Psoas muscle (tissue), 8 donors: ENCODE results near the gene CLDN20. TPM values are rescaled to one million over a fixed set of nuclear protein-coding genes. Genes with fewer than 3 reads are reported as not detected.

Experiments
- ATAC-seq, 4 donors: fragments of 200-7000 bp; cut with Tn5 transposase; one replicate each; pipeline ENCODE4 v1.9.1; 2020; ENCODE audit warnings: moderate library complexity in 3 of 4, mild to moderate bottlenecking in 2 of 4
- DNase-seq, 2 donors: peaks; one replicate each; pipeline ENCODE4 v3.0.0-alpha.2; 2020
- H3K27ac ChIP-seq: fragments of 200-600 bp; one replicate; pipeline ENCODE4 v1.8.0; 2022
- H3K27me3 ChIP-seq, 3 donors: fragments of 200-600 bp in 1 of 3; one replicate each; pipeline versions ENCODE4 v1.6.1 to v1.8.0; 2013 to 2022; ENCODE audit warnings: low read length in 2 of 3, mild to moderate bottlenecking in 2 of 3, moderate library complexity in 1 of 3; ENCODE audit not compliant: insufficient read depth in 3 of 3
- H3K36me3 ChIP-seq, 2 donors: fragments of 200-600 bp in 1 of 2; one replicate each; pipeline versions ENCODE4 v1.6.1 to v1.8.0; 2013 to 2022; ENCODE audit warnings: low read depth in 1 of 2, mild to moderate bottlenecking in 1 of 2, moderate library complexity in 1 of 2; ENCODE audit not compliant: insufficient read depth in 1 of 2
- H3K4me1 ChIP-seq: fragments of 200-600 bp; one replicate; pipeline ENCODE4 v1.8.0; 2022
- H3K4me3 ChIP-seq: fragments of 200-600 bp; one replicate; pipeline ENCODE4 v1.8.0; 2022; ENCODE audit warnings: mild to moderate bottlenecking
- H3K9me3 ChIP-seq: fragments of 200-600 bp; one replicate; pipeline ENCODE4 v1.8.0; 2022
- CTCF ChIP-seq: fragments of 200-600 bp; IDR thresholded peaks from one replicate; pipeline ENCODE4 v1.8.0; 2022; ENCODE audit warnings: antibody characterized with exemption
- WGBS, 3 donors: extraction: QIAGEN DNeasy Blood & Tissue Kit; methylation state at CpG; one replicate each; pipeline versions ENCODE4 v1.1.6 to v1.1.7; 2013; 5-methylcytosine and 5-hydroxymethylcytosine counted together
- intact Hi-C, 2 donors: fragments of 100-400 bp; cut with DNase I; formaldehyde crosslinking; loops; one replicate each; pipeline versions ENCODE4 v1.11.0 to v1.14.2; 2022
- polyA plus RNA-seq, 3 donors: library from polyadenylated mRNA; stranded (reverse); fragments of 200-250 nt; gene quantifications; one replicate each; pipeline ENCODE4 v1.2.3, GENCODE V29; 2013
- total RNA-seq, 4 donors: library from RNA; stranded (reverse); fragmentation: NEBNext Ultra II Directional in 2 of 4; extraction: Animal tissue kit (Norgen Biotek cat#: 25700) in 2 of 4; gene quantifications; one replicate each; pipeline versions ENCODE4 v1.2.1 to v1.2.4, GENCODE V29; 2021 to 2023
- donor health status: healthy with polysubstance abuse.
- donor health status: DM: no; HTN: no; CAD: no; lungs with moderate emphysema.
- donor health status: Bipolar disorder and iron deficiency.
- donor health status: healthy.
- donor health status: DM: yes; HTN: yes; CAD: no.
- donor health status: DM: no; HTN: no; CAD: no.
- donor health status: DM: no; HTN: no; CAD: no.
- donor health status: DM: yes; HTN: yes; CAD: no.

CLDN20 gene
- total and polyA plus RNA-seq, 7 donors: 0.05 TPM; not detected in 6

- Histone ChIP-seq H3K36me3 (peaks cover 2 to 57% of the 10 kb centered on the region in 2 donors), H3K27me3 (no peaks in the 10 kb centered on the region), H3K27ac (no peak overlapping the region), H3K4me3 (no peak overlapping the region), H3K9me3 (no peaks in the 10 kb centered on the region), H3K4me1 (no peaks in the 10 kb centered on the region)
- 65 to 84% (median 67%) methylated on average over 5 of the region's 5 CpGs for WGBS, 3 donors
- TF ChIP-seq CTCF: no peak
- DNase-seq: no peak
- ATAC-seq: no peak
- intact Hi-C loops: no loop called here
These were observed 28.9 kb downstream of the CLDN20 start for GRCh38 chr6:155292711-155293110.

GRCh38 chr6:155297669-155298068, 33.9 kb downstream of the CLDN20 start:
- no peak overlapping the region for H3K4me3 ChIP-seq
- peaks cover 0 to 72% of the 10 kb centered on the region in 2 donors for H3K36me3 ChIP-seq
- TF ChIP-seq CTCF: no peak
- no peak for DNase-seq
- 85 to 92% (median 90%) methylated on average over 3 of the region's 3 CpGs for WGBS, 3 donors
- H3K27ac ChIP-seq: no peak overlapping the region
- ATAC-seq: no peak
- H3K9me3 ChIP-seq: no peaks in the 10 kb centered on the region
- intact Hi-C loops: no loop called here
- H3K27me3 ChIP-seq: no peaks in the 10 kb centered on the region
- H3K4me1 ChIP-seq: no peaks in the 10 kb centered on the region

GRCh38 chr6:155301867-155302266, 38.1 kb downstream of the CLDN20 start:
- Histone ChIP-seq H3K36me3 (peaks cover 0 to 67% of the 10 kb centered on the region in 2 donors), H3K4me3 (no peak overlapping the region), H3K27ac (no peak overlapping the region), H3K4me1 (no peaks in the 10 kb centered on the region), H3K9me3 (no peaks in the 10 kb centered on the region), H3K27me3 (no peaks in the 10 kb centered on the region)
- no peak for DNase-seq
- WGBS, 3 donors: 94 to 97% (median 94%) methylated on average over 2 of the region's 2 CpGs
- ATAC-seq: no peak
- no peak for TF ChIP-seq CTCF
- intact Hi-C loops: no loop called here

DNA sequence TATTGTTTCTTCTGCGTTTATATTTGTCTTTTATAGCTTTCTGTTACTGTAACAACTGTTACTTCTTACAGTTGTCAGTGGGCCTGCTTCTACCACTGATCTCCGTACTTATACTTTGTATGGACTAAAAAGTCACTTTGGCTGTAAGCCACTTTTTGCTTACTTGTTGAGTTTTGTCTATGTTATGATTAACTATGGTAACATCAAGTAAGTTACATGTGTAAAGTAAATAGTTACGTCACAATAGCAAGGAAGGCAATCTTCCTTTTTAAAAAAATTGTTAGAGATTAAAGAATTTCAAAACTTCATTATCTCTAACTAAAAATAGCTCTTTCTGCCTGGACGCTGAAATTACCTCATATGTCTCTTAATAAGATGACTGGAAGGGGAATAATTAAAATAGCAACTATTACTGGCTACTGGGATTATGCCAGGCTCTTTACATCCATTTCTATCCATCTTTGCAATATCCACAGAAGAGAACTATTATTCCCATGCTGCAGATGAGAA, 39.6 kb downstream of the CLDN20 start:
- ATAC-seq: no peak
- intact Hi-C loops: no loop called here
- H3K4me1 ChIP-seq: no peaks in the 10 kb centered on the region
- 66 to 74% (median 73%) methylated on average over 4 of the region's 4 CpGs for WGBS, 3 donors
- H3K9me3 ChIP-seq: no peaks in the 10 kb centered on the region
- peaks cover 0 to 68% of the 10 kb centered on the region in 2 donors for H3K36me3 ChIP-seq
- no peaks in the 10 kb centered on the region for H3K27me3 ChIP-seq
- no peak overlapping the region for H3K27ac ChIP-seq
- TF ChIP-seq CTCF: no peak
- H3K4me3 ChIP-seq: no peak overlapping the region
- no peak for DNase-seq

DNA sequence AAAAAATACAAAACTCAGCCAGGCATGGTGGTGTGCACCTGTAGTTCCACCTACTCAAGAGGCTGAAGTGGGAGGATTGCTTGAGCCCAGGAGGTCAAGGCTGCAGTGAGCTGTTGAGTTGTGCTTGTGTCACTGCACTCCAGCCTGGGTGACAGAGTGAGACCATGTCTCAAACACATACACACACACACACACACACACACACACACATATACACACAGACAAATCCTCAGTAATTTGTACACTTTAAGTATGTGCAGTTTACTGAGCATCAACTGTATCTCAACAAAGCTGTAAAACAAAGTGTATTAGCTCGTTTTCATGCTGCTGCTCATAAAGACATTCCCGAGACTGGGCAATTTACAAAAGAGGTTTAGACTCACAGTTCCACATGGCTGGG, 43.1 kb downstream of the CLDN20 start:
- ATAC-seq: no peak
- WGBS, 3 donors: 86 to 88% (median 88%) methylated on average over 2 of the region's 2 CpGs
- Histone ChIP-seq H3K4me3 (no peak overlapping the region), H3K27ac (no peak overlapping the region), H3K27me3 (no peaks in the 10 kb centered on the region), H3K36me3 (peaks cover 4 to 83% of the 10 kb centered on the region in 2 donors), H3K9me3 (no peaks in the 10 kb centered on the region), H3K4me1 (peaks cover 4% of the 10 kb centered on the region)
- no peak for DNase-seq
- intact Hi-C loops: loop anchor here in 1 of 2 donors (5.0 kb wide), 1 partner anchor 125 kb away; no protein-coding TSS in a partner anchor
- no peak for TF ChIP-seq CTCF
